ENCODE results near the gene ABRACL. TPM values are rescaled to one million over a fixed set of nuclear protein-coding genes. Genes with fewer than 3 reads are reported as not detected.

Gene ABRACL
- polyA plus RNA-seq, 1 donor = 52.6 TPM

DNA sequence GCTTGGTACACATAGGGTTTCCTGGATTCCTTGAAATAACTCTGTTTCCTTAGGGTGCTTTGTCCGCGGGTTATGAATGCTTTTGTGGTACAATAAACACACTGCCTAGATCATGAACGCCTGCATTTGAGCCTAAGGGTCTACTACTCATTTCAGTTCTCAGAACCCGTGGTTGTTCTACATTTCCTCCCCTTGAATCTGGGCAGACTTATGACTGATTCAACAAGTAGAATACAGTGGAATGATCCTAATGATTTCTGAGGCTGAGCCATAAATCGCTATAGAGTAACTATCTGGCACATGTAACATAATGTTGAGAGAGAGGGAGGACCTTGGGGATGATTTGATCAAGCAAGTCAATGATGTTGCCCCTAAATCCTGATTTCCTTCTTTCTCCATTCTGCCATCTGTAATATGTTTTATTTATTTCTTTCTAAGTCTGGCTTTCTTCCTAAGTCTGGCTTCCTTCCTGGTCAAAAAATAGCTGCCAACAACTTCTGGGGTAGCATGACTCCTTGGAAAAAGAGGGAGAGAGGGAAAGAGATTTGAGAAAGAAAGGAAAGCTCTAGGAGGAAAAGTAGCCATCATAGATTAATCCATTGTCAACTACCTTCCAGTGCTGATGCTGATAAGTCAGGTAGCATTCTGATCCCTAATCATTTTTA is 23.0 kb downstream of the ABRACL start:
- DNase-seq = no peak

DNA sequence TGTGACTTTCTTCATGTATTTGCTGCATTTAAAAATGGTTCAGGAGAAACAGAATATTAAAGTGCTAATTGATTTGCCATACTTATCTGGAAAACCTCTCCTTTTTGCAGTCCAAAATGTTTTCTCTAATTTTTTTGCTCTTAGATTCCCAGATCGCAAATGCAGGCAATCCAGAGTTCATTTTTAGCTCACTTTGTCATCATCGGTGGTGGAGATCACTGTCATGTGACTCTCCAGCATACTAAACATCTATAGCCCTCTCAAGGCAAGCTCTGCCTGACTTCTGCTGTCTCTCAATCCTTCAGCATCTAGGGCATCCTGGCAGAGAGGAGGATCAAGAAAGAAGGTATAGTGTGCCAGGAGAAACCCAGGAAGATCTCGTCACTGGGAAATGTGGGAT is 24.8 kb downstream of the ABRACL start:
- DNase-seq = no peak

DNA sequence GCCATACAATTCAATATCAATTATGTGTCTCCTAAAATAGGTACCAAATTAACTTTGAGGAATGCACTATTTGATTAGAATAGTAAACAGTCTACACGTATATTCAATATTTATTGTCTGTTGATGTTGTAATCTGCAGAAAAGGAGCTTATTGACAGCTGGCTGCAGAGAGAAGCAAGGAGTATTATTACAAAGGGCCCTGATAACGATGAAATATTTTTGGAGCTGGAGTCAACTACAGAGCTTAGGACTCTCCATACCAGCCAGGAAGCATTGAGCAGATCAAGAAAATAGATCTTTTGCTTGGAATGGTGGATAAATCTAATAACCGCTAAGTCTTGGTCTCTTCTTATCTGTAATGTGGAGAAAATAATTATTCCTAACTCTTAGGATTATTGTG is 25.5 kb downstream of the ABRACL start:
- no peak for DNase-seq

DNA sequence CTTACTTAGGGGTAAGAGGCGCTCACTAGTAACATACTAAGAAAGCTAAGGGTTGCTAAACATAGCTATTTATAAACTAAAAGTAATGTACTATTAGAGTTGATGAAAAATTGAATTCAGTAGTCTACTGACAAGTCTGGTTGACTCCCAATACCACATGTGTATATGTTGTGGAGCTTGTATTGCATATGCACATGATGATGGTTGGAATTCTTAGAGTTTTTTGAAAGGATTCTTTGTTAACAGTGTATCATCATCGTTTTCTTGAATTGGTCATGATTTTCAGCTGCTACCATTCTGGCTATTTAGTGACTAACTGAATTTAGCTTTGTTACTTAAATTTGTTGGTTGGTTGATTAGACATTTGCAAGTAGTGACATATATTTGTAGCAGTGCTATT is 27.2 kb downstream of the ABRACL start:
- DNase-seq = no peak

DNA sequence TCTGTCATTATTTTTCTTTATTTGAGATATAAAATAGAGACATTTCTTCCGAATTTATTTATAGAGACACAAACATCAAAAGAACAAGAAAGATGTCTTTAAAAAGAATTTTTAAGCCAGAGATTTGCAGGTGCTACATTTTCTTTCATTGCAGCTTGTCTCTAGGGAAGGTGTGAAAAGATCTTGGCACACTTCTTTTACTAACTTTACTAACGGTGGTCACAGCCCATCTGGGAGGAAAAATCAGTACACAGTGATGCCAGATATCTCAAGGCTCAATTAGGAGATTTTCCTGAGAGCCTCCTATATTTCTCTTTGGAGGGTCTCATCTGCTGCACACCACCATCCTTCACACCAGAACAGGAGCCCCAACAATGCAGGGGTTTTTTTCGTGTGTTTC is 29.5 kb downstream of the ABRACL start:
- no peak for DNase-seq

DNA sequence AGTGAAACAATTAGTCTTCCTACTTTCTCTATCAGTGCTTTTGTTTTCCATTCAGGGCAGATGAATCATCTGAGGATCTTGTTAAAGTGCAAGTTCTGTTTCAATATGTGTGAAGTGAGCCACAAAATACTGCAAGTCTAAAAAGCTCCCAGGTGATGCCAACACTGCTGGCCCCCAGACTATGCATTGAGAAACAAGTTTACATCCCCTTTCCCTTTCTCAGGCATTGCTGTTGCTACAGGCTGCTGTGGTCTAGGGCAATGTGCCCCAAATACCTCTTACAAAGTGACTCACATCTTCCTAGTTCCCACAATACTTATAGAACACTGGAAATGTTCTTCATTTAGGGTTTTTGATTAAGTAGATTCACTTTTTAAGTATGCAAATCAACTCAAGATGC is 31.8 kb downstream of the ABRACL start:
- DNase-seq = no peak

DNA sequence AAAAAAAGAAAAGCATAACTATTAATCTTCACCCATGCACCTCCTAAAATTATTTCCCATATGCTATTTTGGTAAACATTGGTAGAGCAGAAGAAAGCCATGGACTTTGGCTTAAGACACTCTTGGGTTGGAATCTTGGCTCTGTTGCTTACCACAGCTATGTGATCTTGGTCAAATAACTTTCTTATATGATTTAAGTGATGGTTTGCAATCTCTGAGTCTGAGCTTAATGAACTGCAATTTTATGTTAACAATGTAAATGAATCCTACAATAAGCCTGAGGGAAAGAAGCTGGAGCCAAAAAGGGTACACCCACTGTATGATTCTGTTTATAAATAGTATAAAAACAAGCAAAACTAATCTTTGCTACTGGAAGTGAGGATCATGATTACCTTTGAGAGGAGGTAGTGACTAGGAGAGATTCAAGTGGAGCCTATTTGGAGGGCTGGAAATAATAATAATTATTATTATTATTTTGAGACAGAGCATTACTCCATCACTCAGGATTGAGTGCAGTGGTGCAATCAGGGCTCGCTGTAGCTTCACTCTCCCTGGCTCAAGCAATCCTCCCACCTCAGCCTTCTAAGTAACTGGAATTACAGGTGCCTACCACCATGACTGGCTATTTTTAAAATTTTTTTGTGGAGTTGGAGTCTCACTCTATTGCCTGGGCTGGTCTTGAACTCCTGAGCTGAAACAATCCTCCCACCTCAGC is 34.5 kb downstream of the ABRACL start:
- no peak for DNase-seq

DNA sequence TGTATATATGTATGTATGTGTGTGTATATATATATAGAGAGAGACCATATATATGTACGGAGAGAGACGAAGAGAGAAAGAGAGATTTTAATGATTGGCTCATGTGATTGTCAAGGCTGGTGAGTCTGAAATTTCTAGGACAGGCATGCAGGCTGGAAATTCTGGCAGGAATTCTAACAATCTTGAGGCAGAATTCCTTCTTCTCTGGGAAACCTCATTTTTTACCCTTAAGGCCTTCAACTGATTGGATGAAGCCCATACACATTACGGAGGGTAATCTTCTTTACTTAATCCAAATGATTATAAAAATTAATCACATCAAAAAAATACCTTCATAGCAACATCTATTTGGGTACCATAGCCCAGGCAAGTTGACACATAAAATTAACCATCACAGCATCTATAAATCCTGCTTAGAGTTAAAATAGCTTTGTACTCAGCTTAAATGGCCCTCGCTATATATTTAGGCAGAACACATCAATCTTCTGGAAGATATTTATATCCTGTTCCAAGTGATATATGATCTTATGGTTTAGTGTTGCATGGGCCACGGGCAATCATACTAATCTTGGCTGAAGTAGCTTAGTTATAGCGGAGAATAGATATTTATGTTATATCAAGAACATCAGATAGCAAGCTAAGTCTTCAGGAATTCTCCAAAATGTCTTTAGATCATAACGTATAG is 36.6 kb downstream of the ABRACL start:
- DNase-seq = no peak

DNA sequence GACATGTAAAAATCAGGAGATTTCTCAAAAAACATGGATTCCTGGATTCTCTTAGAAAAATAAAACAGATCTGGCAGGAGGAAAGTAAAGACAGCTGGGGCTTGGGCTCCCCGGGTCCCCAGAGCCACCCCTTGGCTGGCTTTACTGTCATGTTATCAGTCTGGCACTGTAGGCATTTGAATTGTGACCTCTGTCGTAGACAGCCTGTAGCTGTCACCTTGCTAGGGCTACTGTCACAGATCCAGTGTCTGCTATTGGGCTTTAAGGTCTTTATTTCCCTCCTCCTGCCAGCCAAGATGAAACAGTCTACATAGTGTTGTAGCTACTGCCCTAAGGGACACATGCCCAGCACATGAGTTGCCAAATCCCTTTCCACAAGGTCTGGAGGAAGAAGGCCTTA is 37.5 kb downstream of the ABRACL start:
- DNase-seq = no peak

DNA sequence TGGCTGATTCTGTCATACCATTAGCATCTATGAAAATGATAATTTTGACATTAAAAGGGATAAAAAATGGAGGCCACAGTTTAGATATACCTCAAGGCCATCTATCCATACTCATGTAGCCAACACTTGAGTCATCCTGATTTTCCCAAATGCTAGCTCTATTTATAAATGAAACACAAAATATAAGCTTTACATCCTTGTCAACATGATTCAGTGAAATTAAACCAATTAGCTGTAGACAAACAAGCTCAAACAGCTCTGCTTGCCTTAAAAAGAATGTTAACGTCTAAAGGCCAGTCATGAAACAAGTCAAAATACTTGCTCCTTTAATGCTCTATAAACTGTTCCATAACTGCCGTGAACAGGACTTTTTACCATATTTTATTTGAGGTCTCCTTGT is 40.3 kb downstream of the ABRACL start:
- no peak for DNase-seq

DNA sequence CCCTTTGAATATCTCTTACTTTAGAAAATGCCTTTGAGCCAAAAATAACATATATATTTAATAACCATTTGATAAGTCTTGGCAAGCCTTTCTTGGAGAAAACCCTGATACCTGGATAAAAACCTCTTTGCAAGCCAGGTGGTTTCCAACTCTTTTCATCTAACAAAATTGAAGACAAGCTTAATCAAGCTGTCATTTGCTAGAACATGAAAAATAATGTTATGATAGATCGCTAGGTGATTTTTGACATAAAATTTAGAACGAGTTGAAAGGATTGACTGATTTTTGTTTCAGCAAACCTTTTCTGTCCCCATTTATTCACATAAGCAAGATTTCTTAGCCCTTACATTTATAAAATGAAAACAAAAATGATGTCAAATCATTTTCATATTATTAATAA is 44.6 kb downstream of the ABRACL start:
- DNase-seq = no peak

DNA sequence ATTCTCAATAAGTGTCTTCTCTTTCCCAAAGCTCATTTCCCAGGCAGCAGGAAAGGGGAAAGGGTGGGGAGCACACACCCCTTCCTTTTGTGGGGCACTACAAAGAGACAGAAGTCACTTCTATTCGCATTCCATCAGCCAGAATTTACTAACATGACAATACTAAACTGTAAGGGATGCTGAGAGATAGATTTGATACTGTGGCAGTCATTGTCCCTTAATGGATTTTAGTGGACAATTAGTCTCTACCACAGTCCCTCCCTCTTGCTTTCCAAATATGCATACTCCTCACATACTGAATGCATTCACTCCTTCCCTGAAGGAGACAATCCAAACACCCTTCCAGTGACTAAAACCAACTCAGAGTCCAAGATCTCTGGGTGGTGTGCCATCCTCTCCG is 50.5 kb downstream of the ABRACL start:
- no peak for DNase-seq

DNA sequence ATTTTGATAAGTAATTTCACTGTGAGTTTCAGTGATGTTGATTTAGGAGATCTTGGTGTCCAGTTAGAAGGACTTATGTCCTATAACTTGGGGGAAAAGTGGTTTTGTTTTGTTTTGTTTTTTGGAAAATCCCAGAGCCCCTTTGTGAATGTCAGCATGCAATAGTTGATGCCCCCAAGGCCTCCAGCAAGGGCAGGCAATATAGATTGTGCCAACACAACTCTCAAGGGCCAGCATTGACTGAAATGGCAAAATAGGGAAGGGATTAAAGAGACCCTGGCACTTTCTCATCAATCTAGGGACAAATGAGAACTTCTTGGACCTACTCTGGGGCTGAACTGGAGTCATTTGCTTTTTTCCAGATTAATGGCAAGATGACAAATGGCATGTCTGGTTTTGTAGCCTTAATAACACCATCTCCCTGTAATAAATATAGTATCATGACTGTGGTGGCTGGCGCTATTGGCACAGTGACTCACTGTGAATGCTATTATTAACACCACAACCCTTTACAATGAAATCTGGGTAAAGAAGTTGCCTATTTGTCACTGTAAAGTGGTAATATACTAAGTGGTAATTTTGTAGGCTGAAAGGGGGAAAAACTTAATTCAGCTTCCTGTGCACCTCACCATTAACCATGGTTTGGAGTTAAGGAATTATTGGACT is 51.8 kb downstream of the ABRACL start:
- no peak for DNase-seq

DNA sequence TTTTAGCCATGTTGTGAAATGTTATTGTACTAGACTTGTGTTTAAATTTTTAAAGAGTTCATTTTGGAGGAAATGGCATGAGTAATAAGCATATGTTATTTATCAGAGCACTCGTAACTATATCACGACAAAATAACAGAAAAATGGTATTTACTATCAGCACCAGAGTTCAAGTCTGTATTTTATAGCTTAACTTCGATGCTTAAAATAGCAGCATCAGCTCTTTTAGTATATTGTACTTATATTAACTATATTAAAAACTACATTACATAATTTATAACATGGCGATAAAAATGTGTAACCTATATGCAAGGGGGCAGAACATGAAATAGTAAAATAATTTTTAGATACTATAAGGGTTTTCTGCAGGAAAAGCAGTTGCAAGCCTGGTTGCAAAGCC is 52.9 kb downstream of the ABRACL start:
- DNase-seq = peak; percentile 19

DNA sequence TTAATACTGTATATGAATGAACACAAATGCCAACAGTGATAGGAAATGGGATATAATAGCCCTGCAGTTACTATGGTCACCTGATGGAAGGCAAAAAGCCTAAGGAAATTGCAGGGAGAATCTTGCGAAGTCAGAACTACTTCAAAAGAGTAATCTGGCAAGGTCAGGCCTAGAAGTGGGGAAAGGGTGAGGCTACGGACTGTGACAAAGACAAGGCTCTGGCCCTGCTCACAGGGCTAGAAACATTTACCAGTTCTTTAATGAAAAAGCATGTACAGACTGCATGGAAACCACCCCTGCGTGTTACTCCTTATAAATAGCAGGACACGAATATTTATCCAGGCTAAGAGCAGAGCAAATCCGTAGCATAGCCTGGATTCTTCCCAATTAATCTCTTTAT is 53.8 kb downstream of the ABRACL start:
- no peak for DNase-seq

DNA sequence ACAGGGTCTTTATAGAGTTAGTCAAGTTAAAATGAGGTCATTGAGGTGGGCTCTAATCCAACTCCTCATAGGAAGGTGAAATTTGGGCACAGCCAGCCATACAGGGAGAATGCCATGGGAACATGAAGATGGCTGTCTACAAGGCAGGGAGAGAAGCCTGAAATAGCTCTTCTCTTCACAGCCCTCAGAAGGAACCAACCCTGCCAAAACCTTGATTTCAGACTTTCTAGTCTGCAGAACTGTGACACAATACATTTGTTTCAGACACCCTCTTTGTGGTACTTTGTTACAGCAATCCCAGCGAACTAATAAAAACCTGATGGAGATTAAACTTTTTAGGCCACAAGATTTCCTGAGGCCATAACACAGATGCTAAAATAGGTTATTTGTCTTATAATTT is 63.3 kb downstream of the ABRACL start:
- DNase-seq = no peak

Other genes with a start within 250 kb of the ABRACL start
- gene ECT2L, start 232.7 kb upstream of the ABRACL start, polyA plus RNA-seq (ENCODE audit: insufficient read length) = 0.55 TPM
- gene REPS1, start 40.5 kb upstream of the ABRACL start, polyA plus RNA-seq (ENCODE audit: insufficient read length) = 93.4 TPM
- gene HECA, start 106.3 kb downstream of the ABRACL start, polyA plus RNA-seq (ENCODE audit: insufficient read length) = 16.8 TPM

Data from left kidney (tissue), 2 donors.